GM18511 (cell line): ENCODE data around the gene SUGP2.
"Not testable (repeated sequence)": the region's sequence is repeated elsewhere in the genome, so short reads cannot be mapped to it uniquely, and the experiment has no call there.

ENCODE experiments used
- ATAC-seq: cut with Tn5 transposase; IDR thresholded peaks from one replicate; pipeline ENCODE4 v1.9.1; 2021; ENCODE audit warnings: mild to moderate bottlenecking, moderate library complexity; ENCODE audit not compliant: unreplicated experiment

The SUGP2 gene

GRCh38 chr19:19033176-19033425 lies 216 bp downstream of the SUGP2 start:
- peak; percentile 25 for ATAC-seq

GRCh38 chr19:19032420-19033175 lies 719 bp downstream of the SUGP2 start:
- peak; percentile 60 for ATAC-seq

GRCh38 chr19:19031891-19032290 lies 1.4 kb downstream of the SUGP2 start:
- ATAC-seq: no peak

- no peak for ATAC-seq
Measured at GRCh38 chr19:19028526-19028925, 4.8 kb downstream of the SUGP2 start.

- no peak for ATAC-seq
Measured at GRCh38 chr19:19027228-19027627, 6.1 kb downstream of the SUGP2 start.

- no peak for ATAC-seq
Measured at GRCh38 chr19:19026299-19026971, 6.9 kb downstream of the SUGP2 start.

GRCh38 chr19:19025861-19026260 lies 7.5 kb downstream of the SUGP2 start:
- no peak for ATAC-seq

GRCh38 chr19:19023376-19023775 lies 9.9 kb downstream of the SUGP2 start:
- ATAC-seq: not testable (repeated sequence)

GRCh38 chr19:19022380-19022961 lies 10.8 kb downstream of the SUGP2 start:
- ATAC-seq: no peak

GRCh38 chr19:19021115-19021514 lies 12.2 kb downstream of the SUGP2 start:
- ATAC-seq: no peak

- ATAC-seq: no peak
Measured at GRCh38 chr19:19010551-19010950, 22.8 kb downstream of the SUGP2 start.

GRCh38 chr19:19009951-19010350 lies 23.4 kb downstream of the SUGP2 start:
- ATAC-seq: no peak

- no peak for ATAC-seq
Measured at GRCh38 chr19:19006213-19006612, 27.1 kb downstream of the SUGP2 start.

GRCh38 chr19:19004144-19004543 lies 29.2 kb downstream of the SUGP2 start:
- no peak for ATAC-seq

GRCh38 chr19:18999896-19000620 lies 33.3 kb downstream of the SUGP2 start:
- no peak for ATAC-seq

- ATAC-seq: no peak
Measured at GRCh38 chr19:18999016-18999758, 34.1 kb downstream of the SUGP2 start.

GRCh38 chr19:18998276-18998675 lies 35.0 kb downstream of the SUGP2 start:
- ATAC-seq: no peak

GRCh38 chr19:18996796-18997394 lies 36.4 kb downstream of the SUGP2 start:
- no peak for ATAC-seq

GRCh38 chr19:18996351-18996750 lies 37.0 kb downstream of the SUGP2 start:
- no peak for ATAC-seq

GRCh38 chr19:18995804-18996241 lies 37.5 kb downstream of the SUGP2 start:
- ATAC-seq: no peak

- ATAC-seq: no peak
Measured at GRCh38 chr19:18993115-18993514, 40.2 kb downstream of the SUGP2 start.
